ENCODE measurements around the gene FAM43A.

FAM43A gene

GRCh38 chr3:194647747-194648146 lies 37.9 kb upstream of the FAM43A start:
- no peaks in the 10 kb centered on the region for H4K20me1 ChIP-seq (ENCODE audit: insufficient read depth, low read length, poor library complexity, severe bottlenecking)

DNA sequence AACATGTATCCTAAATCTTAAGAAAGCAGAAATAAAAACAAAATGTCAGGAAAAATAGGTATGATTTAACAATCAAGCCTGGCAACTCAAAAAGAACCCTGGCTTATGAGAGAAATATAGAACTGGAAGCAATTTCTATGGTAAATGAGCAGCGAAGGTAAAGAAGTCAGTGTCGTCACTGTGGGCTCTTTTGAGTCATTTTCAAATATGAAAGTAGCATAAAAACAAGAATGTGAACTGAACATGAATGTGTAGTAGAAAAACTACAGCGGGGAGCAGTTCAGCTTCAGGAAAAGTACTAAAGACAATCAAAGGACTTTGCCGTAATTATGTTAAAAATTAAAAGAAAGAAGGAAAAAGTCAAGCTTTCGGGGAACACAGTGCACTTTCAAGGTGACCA lies 31.2 kb upstream of the FAM43A start:
- TF ChIP-seq EZH2phosphoT487 (IDR thresholded peaks at IDR 0.05; ENCODE audit: borderline replicate concordance): no peak
- TF ChIP-seq, protein P1, sequence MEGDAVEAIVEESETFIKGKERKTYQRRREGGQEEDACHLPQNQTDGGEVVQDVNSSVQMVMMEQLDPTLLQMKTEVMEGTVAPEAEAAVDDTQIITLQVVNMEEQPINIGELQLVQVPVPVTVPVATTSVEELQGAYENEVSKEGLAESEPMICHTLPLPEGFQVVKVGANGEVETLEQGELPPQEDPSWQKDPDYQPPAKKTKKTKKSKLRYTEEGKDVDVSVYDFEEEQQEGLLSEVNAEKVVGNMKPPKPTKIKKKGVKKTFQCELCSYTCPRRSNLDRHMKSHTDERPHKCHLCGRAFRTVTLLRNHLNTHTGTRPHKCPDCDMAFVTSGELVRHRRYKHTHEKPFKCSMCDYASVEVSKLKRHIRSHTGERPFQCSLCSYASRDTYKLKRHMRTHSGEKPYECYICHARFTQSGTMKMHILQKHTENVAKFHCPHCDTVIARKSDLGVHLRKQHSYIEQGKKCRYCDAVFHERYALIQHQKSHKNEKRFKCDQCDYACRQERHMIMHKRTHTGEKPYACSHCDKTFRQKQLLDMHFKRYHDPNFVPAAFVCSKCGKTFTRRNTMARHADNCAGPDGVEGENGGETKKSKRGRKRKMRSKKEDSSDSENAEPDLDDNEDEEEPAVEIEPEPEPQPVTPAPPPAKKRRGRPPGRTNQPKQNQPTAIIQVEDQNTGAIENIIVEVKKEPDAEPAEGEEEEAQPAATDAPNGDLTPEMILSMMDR (conservative IDR thresholded peaks at IDR 0.05; ENCODE audit: low read length): no peak
- H2AFZ ChIP-seq (ENCODE audit: low read length): no peak overlapping the region
- no peaks in the 10 kb centered on the region for H3K27me3 ChIP-seq (ENCODE audit: insufficient read depth, low read length, poor library complexity, severe bottlenecking)
- no peak overlapping the region for H3K4me2 ChIP-seq (ENCODE audit: low read depth, low read length, poor library complexity, severe bottlenecking)
- H3K9me2 ChIP-seq (replicated peaks; ENCODE audit: low read depth, low read length): no peaks in the 10 kb centered on the region
- H3F3A ChIP-seq (ENCODE audit: low read depth): no peaks in the 10 kb centered on the region
- no peak overlapping the region for H3K9ac ChIP-seq (ENCODE audit: low read depth, low read length, poor library complexity, severe bottlenecking)
- H4K20me1 ChIP-seq (ENCODE audit: insufficient read depth, low read length, poor library complexity, severe bottlenecking): no peaks in the 10 kb centered on the region
- no peak overlapping the region for H3K4me3 ChIP-seq (ENCODE audit: low read length, poor library complexity, severe bottlenecking)
- H3K9me3 ChIP-seq (ENCODE audit: insufficient read depth, low read depth, low read length): no peaks in the 10 kb centered on the region
- H3K36me3 ChIP-seq (ENCODE audit: insufficient read depth, low read length): peaks cover 67% of the 10 kb centered on the region
- H3K79me2 ChIP-seq (ENCODE audit: insufficient read depth, low read length): peaks cover 25% of the 10 kb centered on the region; the same call in 1 of the 2 replicates
- H3K4me1 ChIP-seq (ENCODE audit: insufficient read depth, low read length, poor library complexity, severe bottlenecking): peaks cover 28% of the 10 kb centered on the region

More at GRCh38 chr3:194647747-194648146, 37.9 kb upstream of the FAM43A start:
- Histone ChIP-seq H3K4me2 (ENCODE audit: low read depth, low read length, poor library complexity, severe bottlenecking) (no peak overlapping the region), H3K4me3 (ENCODE audit: low read length, poor library complexity, severe bottlenecking) (no peak overlapping the region), H3K9me2 (replicated peaks; ENCODE audit: low read depth, low read length) (no peaks in the 10 kb centered on the region), H3F3A (ENCODE audit: low read depth) (no peaks in the 10 kb centered on the region), H3K27me3 (ENCODE audit: insufficient read depth, low read length, poor library complexity, severe bottlenecking) (no peaks in the 10 kb centered on the region), H3K9ac (ENCODE audit: low read depth, low read length, poor library complexity, severe bottlenecking) (no peak overlapping the region), H3K4me1 (ENCODE audit: insufficient read depth, low read length, poor library complexity, severe bottlenecking) (no peaks in the 10 kb centered on the region), H3K9me3 (ENCODE audit: insufficient read depth, low read depth, low read length) (no peaks in the 10 kb centered on the region), H2AFZ (ENCODE audit: low read length) (no peak overlapping the region), H3K79me2 (ENCODE audit: insufficient read depth, low read length) (no peaks in the 10 kb centered on the region), H3K36me3 (ENCODE audit: insufficient read depth, low read length) (peaks cover 88% of the 10 kb centered on the region; the same call in 1 of the 2 replicates)
- TF ChIP-seq, protein P1 (conservative IDR thresholded peaks at IDR 0.05; ENCODE audit: low read length): no peak
- no peak for TF ChIP-seq EZH2phosphoT487 (IDR thresholded peaks at IDR 0.05; ENCODE audit: borderline replicate concordance)

DNA sequence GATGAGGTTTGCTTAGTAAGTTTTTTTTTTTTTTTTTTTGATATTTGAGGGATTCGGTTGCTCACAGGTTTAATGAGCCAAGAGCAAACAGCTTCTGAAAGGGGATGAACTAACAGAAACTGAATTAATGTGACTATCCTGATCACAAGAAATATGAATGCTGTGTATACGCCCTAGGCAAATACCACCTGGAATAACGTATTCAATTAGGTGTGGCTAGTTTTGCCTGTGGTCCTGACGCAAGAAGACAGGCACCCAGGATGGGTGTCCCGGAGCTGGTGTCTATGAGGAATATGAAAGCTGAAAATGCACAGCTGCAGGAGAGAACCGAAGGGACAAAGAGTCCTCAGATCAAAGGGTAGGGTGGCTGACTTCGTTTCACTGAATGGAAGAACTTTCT lies 28.2 kb upstream of the FAM43A start:
- Histone ChIP-seq H2AFZ (ENCODE audit: low read length) (no peak overlapping the region), H3K79me2 (ENCODE audit: insufficient read depth, low read length) (peaks cover 40% of the 10 kb centered on the region; the same call in 1 of the 2 replicates), H3K4me2 (ENCODE audit: low read depth, low read length, poor library complexity, severe bottlenecking) (peak overlapping the region; percentile 51), H3K9me3 (ENCODE audit: insufficient read depth, low read depth, low read length) (no peaks in the 10 kb centered on the region), H3K4me3 (ENCODE audit: low read length, poor library complexity, severe bottlenecking) (no peak overlapping the region), H3K36me3 (ENCODE audit: insufficient read depth, low read length) (peaks cover 44% of the 10 kb centered on the region), H3K9ac (ENCODE audit: low read depth, low read length, poor library complexity, severe bottlenecking) (peak overlapping the region; percentile 51), H4K20me1 (ENCODE audit: insufficient read depth, low read length, poor library complexity, severe bottlenecking) (no peaks in the 10 kb centered on the region), H3F3A (ENCODE audit: low read depth) (no peaks in the 10 kb centered on the region; the same call in 1 of the 2 replicates), H3K4me1 (ENCODE audit: insufficient read depth, low read length, poor library complexity, severe bottlenecking) (peaks cover 54% of the 10 kb centered on the region), H3K27me3 (ENCODE audit: insufficient read depth, low read length, poor library complexity, severe bottlenecking) (no peaks in the 10 kb centered on the region), H3K9me2 (replicated peaks; ENCODE audit: low read depth, low read length) (no peaks in the 10 kb centered on the region)
- TF ChIP-seq EZH2phosphoT487 (IDR thresholded peaks at IDR 0.05; ENCODE audit: borderline replicate concordance): no peak
- TF ChIP-seq, protein P1 (conservative IDR thresholded peaks at IDR 0.05; ENCODE audit: low read length): no peak

All from Loucy (cell line).